Spleen (tissue), 11 donors: ENCODE data around the gene TBL1X. TPM values are rescaled to one million over a fixed set of nuclear protein-coding genes. Genes with fewer than 3 reads are reported as not detected.

Experiments used
- DNase-seq: peaks from one replicate; pipeline ENCODE4 v3.0.0-alpha.2; 2020
- H3K27ac ChIP-seq, 8 donors: fragments of 200-600 bp; sonication (generic) in 7 of 8; 1 replicate in 4 of 8; 2 replicates in 4 of 8; pipeline versions ENCODE4 v1.5.0 to v1.8.0; 2016 to 2021; ENCODE audit warnings: inconsistent platforms in 4 of 8, mild to moderate bottlenecking in 4 of 8, moderate library complexity in 1 of 8
- H3K27me3 ChIP-seq, 7 donors: fragments of 200-600 bp; sonication (generic) in 6 of 7; replicated peaks in 1 of 7; 1 replicate in 4 of 7; 2 replicates in 3 of 7; pipeline versions ENCODE4 v1.5.0 to v1.8.0; 2016 to 2021; ENCODE audit warnings: inconsistent platforms in 3 of 7, mild to moderate bottlenecking in 1 of 7
- H3K36me3 ChIP-seq, 6 donors: fragments of 200-600 bp; sonication (generic) in 5 of 6; 1 replicate in 4 of 6; 2 replicates in 2 of 6; pipeline versions ENCODE4 v1.5.0 to v1.8.0; 2016 to 2021; ENCODE audit warnings: inconsistent platforms in 2 of 6
- H3K4me1 ChIP-seq, 6 donors: fragments of 200-600 bp; sonication (generic) in 5 of 6; 1 replicate in 3 of 6; 2 replicates in 3 of 6; pipeline versions ENCODE4 v1.5.0 to v1.8.0; 2016 to 2021; ENCODE audit warnings: inconsistent platforms in 3 of 6
- H3K4me3 ChIP-seq, 8 donors: fragments of 200-600 bp; sonication (generic) in 7 of 8; 1 replicate in 4 of 8; 2 replicates in 4 of 8; pipeline versions ENCODE4 v1.5.0 to v1.8.0; 2016 to 2021; ENCODE audit warnings: inconsistent platforms in 4 of 8, mild to moderate bottlenecking in 4 of 8, moderate library complexity in 2 of 8
- H3K9me3 ChIP-seq, 8 donors: fragments of 200-600 bp; sonication (generic) in 7 of 8; 1 replicate in 4 of 8; 2 replicates in 4 of 8; pipeline versions ENCODE4 v1.5.0 to v1.8.0; 2016 to 2021; ENCODE audit warnings: inconsistent platforms in 4 of 8
- POLR2A ChIP-seq, 3 donors: fragments of 450-650 bp; IDR thresholded peaks; one replicate each; pipeline ENCODE4 v1.5.1; 2017; ENCODE audit warnings: antibody characterized with exemption in 3 of 3, mild to moderate bottlenecking in 1 of 3
- POLR2AphosphoS5 ChIP-seq, 3 donors: sonication (generic); formaldehyde crosslinking; IDR thresholded peaks; one replicate each; pipeline ENCODE4 v1.5.1; 2017; ENCODE audit warnings: antibody characterized with exemption in 3 of 3
- WGBS, 5 donors: extraction: QIAGEN DNeasy Blood & Tissue Kit in 3 of 5; methylation state at CpG; one replicate each; pipeline versions ENCODE4 v1.1.5 to v1.1.7; 2013 to 2018; 5-methylcytosine and 5-hydroxymethylcytosine counted together
- intact Hi-C: fragments of 100-400 bp; cut with DNase I; formaldehyde crosslinking; loops from one replicate; pipeline ENCODE4 v1.15.0; 2023; ENCODE audit warnings: low total_unique reads
- polyA plus RNA-seq, 3 donors: library from polyadenylated mRNA; stranded (reverse); fragments of 200-250 nt; gene quantifications; one replicate each; pipeline ENCODE4 v1.2.1, GENCODE V29; 2013
- total RNA-seq, 7 donors: library from RNA; depleted of rRNA in 3 of 7; stranded (reverse); fragments of >200 nt in 3 of 7; fragmentation: NEBNext Ultra II Directional in 4 of 7; extraction: Animal tissue kit (Norgen Biotek cat#: 25700) in 4 of 7; gene quantifications; one replicate each; pipeline versions ENCODE4 v1.1.0 to v1.2.1, GENCODE V29; 2016 to 2021
- TF ChIP-seq, protein P1 (sequence below), 11 experiments: fragments of 200-600 bp in 7 of 11; fragments of 450-650 bp in 4 of 11; sonication (generic) in 4 of 11; IDR thresholded peaks in 8 of 11; conservative IDR thresholded peaks in 3 of 11; 1 replicate in 7 of 11; 2 replicates in 4 of 11; pipeline versions ENCODE4 v1.4.0 to v1.8.0; 2016 to 2021; ENCODE audit warnings: antibody characterized with exemption in 11 of 11, inconsistent platforms in 4 of 11, mild to moderate bottlenecking in 1 of 11
- donor health status: healthy with polysubstance abuse.
- donor health status: DM: no; HTN: no; CAD: no; lungs with moderate emphysema.
- donor health status: DM: no; HTN: no; CAD: no.
- donor health status: Bipolar disorder and iron deficiency.
- donor health status: healthy.
- donor health status: DM: no; HTN: no; CAD: no.
- donor health status: DM: yes; HTN: yes; CAD: no.

TBL1X gene
- total and polyA plus RNA-seq, 10 donors, result 3.0 to 37.2 (median 21.4) TPM

DNA sequence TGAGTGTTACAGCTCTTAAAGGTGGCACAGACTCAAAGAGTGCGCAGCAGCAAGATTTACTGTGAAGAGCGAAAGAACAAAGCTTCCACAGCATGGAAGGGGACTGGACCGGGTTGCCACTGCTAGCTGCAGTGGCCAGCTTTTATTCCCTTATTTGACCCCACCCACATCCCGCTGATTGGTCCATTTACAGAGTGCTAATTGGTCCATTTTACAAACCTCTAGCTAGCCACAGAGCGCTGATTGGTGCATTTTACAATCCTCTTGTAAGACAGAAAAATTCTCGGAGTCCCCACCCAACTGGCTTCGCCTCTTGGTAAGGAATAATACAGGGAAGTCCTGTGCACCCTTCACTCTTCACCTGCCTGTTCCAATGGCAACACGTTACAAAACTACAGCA lies 319.5 kb downstream of the TBL1X start:
- 89 to 97% (median 96%) methylated on average over 5 to 8 of the region's 8 CpGs for WGBS, 5 donors
- Histone ChIP-seq H3K27ac (no peak overlapping the region), H3K36me3 (no peaks in the 10 kb centered on the region), H3K4me3 (no peak overlapping the region), H3K27me3 (peaks cover 0 to 48% (median 21%) of the 10 kb centered on the region in 7 donors), H3K9me3 (no peaks in the 10 kb centered on the region), H3K4me1 (peaks cover 0 to 16% (median 3%) of the 10 kb centered on the region in 6 donors)
- no peak for TF ChIP-seq POLR2A (IDR thresholded peaks at IDR 0.05)
- no peak for TF ChIP-seq POLR2AphosphoS5 (IDR thresholded peaks at IDR 0.05)
- TF ChIP-seq, protein P1, sequence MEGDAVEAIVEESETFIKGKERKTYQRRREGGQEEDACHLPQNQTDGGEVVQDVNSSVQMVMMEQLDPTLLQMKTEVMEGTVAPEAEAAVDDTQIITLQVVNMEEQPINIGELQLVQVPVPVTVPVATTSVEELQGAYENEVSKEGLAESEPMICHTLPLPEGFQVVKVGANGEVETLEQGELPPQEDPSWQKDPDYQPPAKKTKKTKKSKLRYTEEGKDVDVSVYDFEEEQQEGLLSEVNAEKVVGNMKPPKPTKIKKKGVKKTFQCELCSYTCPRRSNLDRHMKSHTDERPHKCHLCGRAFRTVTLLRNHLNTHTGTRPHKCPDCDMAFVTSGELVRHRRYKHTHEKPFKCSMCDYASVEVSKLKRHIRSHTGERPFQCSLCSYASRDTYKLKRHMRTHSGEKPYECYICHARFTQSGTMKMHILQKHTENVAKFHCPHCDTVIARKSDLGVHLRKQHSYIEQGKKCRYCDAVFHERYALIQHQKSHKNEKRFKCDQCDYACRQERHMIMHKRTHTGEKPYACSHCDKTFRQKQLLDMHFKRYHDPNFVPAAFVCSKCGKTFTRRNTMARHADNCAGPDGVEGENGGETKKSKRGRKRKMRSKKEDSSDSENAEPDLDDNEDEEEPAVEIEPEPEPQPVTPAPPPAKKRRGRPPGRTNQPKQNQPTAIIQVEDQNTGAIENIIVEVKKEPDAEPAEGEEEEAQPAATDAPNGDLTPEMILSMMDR (IDR thresholded peaks at IDR 0.05 in 8 of 11, conservative IDR thresholded peaks at IDR 0.05 in 3 of 11), result no peak
- DNase-seq, result peak; percentile 5
- intact Hi-C loops, result no loop called here

DNA sequence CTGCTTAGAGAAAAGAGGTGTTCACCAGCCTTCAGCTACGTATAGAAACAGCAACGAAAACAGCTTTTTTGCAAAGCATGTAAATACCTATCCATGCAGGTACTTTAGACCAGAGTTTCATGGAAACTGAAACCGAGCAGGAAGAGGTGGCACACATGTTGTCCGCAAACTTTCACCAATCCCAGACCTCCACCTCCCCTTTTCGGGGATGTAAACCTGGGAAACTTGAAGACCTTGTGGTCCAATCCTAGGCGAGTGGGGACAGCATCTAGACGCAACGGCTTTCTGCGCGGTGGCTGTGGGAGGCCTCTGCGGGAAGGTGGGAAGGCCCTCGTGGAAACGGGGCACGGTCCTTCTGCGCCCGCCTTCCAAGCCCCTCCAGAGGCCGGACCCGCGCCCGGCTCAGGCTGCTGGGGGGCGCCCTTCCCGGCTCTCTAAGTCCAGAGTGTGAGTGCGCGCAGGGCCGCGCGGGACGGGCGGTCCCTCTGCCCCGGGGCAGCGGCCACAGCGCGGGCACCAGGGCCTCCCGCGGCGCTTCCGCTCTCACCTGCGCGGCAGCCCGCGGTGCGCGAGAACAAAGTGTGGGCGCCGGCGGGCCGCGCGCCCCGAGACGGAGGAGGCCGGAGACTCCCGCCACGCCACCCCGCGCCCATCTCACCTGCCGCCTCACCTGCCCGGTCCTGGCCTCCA lies 320.5 kb downstream of the TBL1X start:
- H3K27ac ChIP-seq, result no peak overlapping the region
- WGBS, 5 donors, result 8 to 60% (median 35%) methylated on average over 4 to 58 of the region's 58 CpGs
- peaks cover 0 to 53% (median 21%) of the 10 kb centered on the region in 7 donors for H3K27me3 ChIP-seq
- peak; percentile 61 for DNase-seq
- intact Hi-C loops, result no loop called here
- no peaks in the 10 kb centered on the region for H3K9me3 ChIP-seq
- H3K4me1 ChIP-seq, result peaks cover 0 to 16% (median 3%) of the 10 kb centered on the region in 6 donors
- no peaks in the 10 kb centered on the region for H3K36me3 ChIP-seq
- TF ChIP-seq, protein P1 (IDR thresholded peaks at IDR 0.05 in 8 of 11, conservative IDR thresholded peaks at IDR 0.05 in 3 of 11), result no peak
- TF ChIP-seq POLR2A (IDR thresholded peaks at IDR 0.05) (no peak), POLR2AphosphoS5 (IDR thresholded peaks at IDR 0.05) (no peak)
- peak overlapping the region in 5 of 8 donors; percentile 32 to 67 (median 38) for H3K4me3 ChIP-seq

DNA sequence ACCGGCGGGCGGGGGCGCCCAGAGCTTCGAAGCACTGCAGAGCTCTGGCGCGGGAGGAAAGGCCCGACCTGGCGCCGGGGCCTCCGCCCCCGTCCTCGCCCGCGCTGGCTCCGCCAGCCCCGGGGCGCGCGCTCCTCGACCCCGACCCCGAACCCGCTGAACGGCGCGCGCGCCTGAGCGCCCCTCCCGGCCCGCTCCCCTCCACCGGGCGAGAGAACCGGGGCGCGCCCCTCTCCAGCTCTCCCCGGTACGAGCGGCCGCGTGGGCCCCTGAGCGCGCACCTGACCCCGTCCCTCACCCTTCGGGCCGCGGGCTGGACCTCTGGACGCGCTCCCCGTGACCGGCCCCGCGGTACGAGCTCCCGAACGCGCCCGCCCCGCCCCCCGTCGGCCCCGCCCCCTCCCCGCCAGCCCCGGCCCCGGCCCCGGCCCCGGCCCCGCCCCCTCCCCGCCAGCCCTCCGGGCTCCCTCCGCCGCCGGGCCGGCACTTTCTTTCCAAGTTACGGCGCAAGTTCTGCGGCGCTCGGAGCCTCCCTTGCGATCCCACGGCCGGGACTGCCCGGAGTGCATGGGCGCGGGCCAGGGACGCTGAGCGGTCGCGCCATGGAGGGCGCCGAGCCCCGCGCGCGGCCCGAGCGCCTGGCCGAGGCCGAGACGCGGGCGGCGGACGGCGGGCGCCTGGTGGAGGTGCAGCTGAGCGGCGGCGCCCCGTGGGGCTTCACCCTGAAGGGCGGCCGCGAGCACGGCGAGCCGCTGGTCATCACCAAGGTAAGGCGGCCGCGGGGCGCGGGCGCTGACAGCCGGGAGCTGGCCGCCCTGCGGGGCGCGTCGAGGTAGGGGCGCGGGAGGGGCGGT lies 321.3 kb downstream of the TBL1X start, which contains the start of gene SHROOM2:
TSS of gene SHROOM2 (plus strand) at position 486 of the 854 bp plus-strand sequence. CDS start at position 603, 117 bp downstream.
- H3K27ac ChIP-seq, result no peak within 1 kb of the TSS
- DNase-seq, result peak; percentile 48

DNA sequence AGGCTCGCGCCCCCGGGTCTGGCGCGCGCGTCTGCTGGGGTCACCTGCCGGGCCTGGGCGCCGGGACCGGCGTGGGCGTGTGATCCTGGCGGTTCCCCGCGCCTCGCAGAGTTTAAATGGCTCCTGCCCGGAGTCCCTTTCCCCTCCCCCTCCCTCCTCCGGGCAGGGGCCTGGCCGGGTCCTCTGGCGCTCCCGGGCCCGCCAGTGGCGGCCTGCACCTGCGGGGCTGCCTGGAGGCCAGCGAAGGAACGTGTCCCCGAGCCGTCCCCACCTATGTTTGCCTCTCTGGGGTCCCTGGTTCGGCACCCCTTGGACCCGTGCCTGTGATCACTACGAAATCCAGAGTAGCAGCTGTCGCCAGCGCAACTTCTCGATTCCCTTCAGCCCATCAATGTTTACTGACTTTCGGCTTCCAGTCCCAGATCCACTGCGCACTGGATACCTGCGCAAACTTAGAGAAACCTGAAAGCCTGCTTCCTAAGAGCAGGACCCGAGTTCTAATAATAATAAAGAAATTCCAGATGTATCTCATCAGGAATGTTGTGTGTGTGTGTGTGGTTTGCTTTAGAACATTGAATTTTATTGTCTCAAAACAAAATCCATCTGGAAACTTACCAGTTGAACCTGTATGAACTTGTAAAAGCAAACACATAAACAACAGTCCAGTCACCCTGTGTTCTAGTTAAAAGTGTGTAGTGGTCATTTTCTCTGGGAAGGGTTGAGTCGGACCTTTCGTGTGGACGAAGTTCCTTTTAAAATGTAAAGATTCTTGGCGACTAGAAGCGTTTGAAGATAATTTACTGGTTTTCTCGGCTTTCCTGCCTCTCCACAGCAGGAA lies 322.2 kb downstream of the TBL1X start:
- DNase-seq, result peak; percentile 62
- peaks cover 0 to 53% (median 21%) of the 10 kb centered on the region in 7 donors for H3K27me3 ChIP-seq

More for the DNA sequence above, 321.3 kb downstream of the TBL1X start, which contains the start of gene SHROOM2:
- H3K9me3 ChIP-seq, result no peaks in the 10 kb centered on the region
- peaks cover 0 to 16% (median 3%) of the 10 kb centered on the region in 6 donors for H3K4me1 ChIP-seq
- no peaks in the 10 kb centered on the region for H3K36me3 ChIP-seq
- intact Hi-C loops, result no loop called here
- H3K27me3 ChIP-seq, result peaks cover 0 to 53% (median 21%) of the 10 kb centered on the region in 7 donors
- WGBS, 5 donors, result 0 to 36% (median 7%) methylated on average over 10 to 120 of the region's 132 CpGs; no CpG with 5 or more reads in 1 of the 5 donors
- H3K4me3 ChIP-seq, result peak within 1 kb of the TSS in 7 of 8 donors; percentile 22 to 67 (median 36)
- TF ChIP-seq POLR2AphosphoS5 (IDR thresholded peaks at IDR 0.05) (peak in 1 of 3 donors; percentile 31), POLR2A (IDR thresholded peaks at IDR 0.05) (no peak)

More for the DNA sequence above, 322.2 kb downstream of the TBL1X start:
- TF ChIP-seq POLR2A (IDR thresholded peaks at IDR 0.05) (no peak), POLR2AphosphoS5 (IDR thresholded peaks at IDR 0.05) (no peak)
- TF ChIP-seq, protein P1 (IDR thresholded peaks at IDR 0.05 in 8 of 11, conservative IDR thresholded peaks at IDR 0.05 in 3 of 11), result no peak
- peak overlapping the region in 7 of 8 donors; percentile 22 to 67 (median 36) for H3K4me3 ChIP-seq
- peaks cover 0 to 16% (median 3%) of the 10 kb centered on the region in 6 donors for H3K4me1 ChIP-seq
- intact Hi-C loops, result no loop called here
- 3 to 27% (median 5%) methylated on average over 15 to 45 of the region's 45 CpGs for WGBS, 5 donors
- no peaks in the 10 kb centered on the region for H3K36me3 ChIP-seq
- H3K27ac ChIP-seq, result no peak overlapping the region
- H3K9me3 ChIP-seq, result no peaks in the 10 kb centered on the region
